ENCODE measurements around the gene TSPEAR.
"Not testable (repeated sequence)": the region's sequence is repeated elsewhere in the genome, so short reads cannot be mapped to it uniquely, and the experiment has no call there.

The TSPEAR gene

GRCh38 chr21:44483288-44484237 lies 227.8 kb downstream of the TSPEAR start:
- DNase-seq (ENCODE audit: insufficient read length, low spot score): no peak
- FAIRE-seq: no peak
- no peak for TF ChIP-seq POLR2A (IDR thresholded peaks at IDR 0.05; ENCODE audit: low read depth, low read length)
- TF ChIP-seq POLR2AphosphoS5 (IDR thresholded peaks at IDR 0.05; ENCODE audit: low read depth, low read length): no peak
- no peak for TF ChIP-seq TAF1 (IDR thresholded peaks at IDR 0.05; ENCODE audit: low read depth, low read length)
- no peak for TF ChIP-seq SPI1 (IDR thresholded peaks at IDR 0.05; ENCODE audit: low read depth, low read length)

DNA sequence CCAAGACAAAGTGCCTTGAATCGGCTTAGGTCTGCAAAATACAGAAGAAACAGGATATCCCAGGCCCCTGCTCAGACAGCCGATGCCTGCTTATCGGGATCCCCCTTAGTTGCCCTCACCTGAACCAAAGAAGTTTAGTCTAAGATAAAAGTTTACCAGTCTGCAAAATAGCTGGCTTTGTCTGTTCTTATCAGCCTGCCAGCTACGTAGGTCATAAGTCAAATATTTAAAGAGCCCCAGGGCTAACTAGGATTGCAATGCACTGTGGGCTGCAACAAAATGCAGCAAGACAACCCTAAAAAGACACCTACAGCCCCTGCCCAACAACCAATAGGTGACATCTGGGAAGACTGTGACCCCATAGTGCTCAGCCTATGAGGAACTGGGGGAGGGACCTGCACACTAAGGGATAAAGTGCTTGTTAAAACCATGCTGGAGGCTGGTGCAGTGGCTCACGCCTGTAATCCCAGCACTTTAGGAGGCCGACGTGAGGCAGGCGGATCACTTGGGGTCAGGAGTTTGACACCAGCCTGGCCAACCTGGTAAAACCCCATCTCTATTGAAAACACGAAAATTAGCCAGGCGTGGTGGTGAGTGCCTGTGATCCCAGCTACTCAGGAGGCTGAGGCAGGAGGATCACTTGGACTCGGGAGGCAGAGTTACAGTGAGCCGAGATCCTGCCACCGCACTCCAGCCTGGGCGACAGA lies 228.6 kb downstream of the TSPEAR start:
- no peak for DNase-seq (ENCODE audit: insufficient read length, low spot score)
- no peak for FAIRE-seq
- TF ChIP-seq PAX5 (IDR thresholded peaks at IDR 0.05; ENCODE audit: insufficient read depth, low read length, severe bottlenecking) (no peak), POU2F2 (IDR thresholded peaks at IDR 0.05; ENCODE audit: low read depth, low read length) (no peak), POLR2AphosphoS5 (IDR thresholded peaks at IDR 0.05; ENCODE audit: low read depth, low read length) (no peak)

- DNase-seq (ENCODE audit: insufficient read length, low spot score): no peak
- no peak for FAIRE-seq
- TF ChIP-seq TAF1 (IDR thresholded peaks at IDR 0.05; ENCODE audit: low read depth, low read length) (no peak), POU2F2 (IDR thresholded peaks at IDR 0.05; ENCODE audit: low read depth, low read length) (no peak), SPI1 (IDR thresholded peaks at IDR 0.05; ENCODE audit: low read depth, low read length) (no peak), POLR2AphosphoS5 (IDR thresholded peaks at IDR 0.05; ENCODE audit: low read depth, low read length) (no peak), PAX5 (IDR thresholded peaks at IDR 0.05; ENCODE audit: insufficient read depth, low read length, severe bottlenecking) (no peak), POLR2A (IDR thresholded peaks at IDR 0.05; ENCODE audit: low read depth, low read length) (no peak)
Measured at GRCh38 chr21:44480200-44481053, 230.9 kb downstream of the TSPEAR start.

DNA sequence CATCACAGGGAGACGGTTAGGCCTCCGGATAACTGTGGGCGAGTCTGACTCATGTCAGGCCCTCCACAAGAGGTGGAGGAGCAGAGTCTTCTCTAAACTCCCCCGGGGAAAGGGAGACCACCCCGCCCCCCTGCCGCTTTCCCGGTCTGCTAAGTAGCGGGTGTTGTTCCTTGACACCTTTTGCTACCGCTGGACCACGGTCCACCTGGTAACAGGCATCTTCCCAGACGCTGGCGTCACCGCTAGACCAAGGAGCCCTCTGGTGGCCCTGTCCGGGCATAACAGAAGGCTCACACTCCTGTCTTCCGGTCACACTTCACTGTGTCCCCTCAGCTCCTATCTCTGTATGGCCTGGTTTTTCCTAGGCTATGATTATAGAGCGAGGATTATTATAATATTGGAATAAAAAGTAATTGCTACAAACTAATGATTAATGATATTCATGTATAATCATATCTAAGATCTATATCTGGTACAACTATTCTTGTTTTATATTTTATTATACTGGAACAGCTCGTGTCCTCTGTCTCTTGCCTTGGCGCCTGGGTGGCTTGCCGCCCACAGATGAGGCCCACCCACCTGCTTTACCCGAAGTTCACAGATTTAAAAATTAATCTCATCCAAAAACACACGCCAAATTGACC lies 231.7 kb downstream of the TSPEAR start:
- not testable (repeated sequence) for FAIRE-seq; DNase-seq (ENCODE audit: insufficient read length, low spot score)

GRCh38 chr21:44478801-44479167 lies 232.6 kb downstream of the TSPEAR start:
- DNase-seq (ENCODE audit: insufficient read length, low spot score) (no peak), FAIRE-seq (no peak)
- TF ChIP-seq POLR2AphosphoS5 (IDR thresholded peaks at IDR 0.05; ENCODE audit: low read depth, low read length) (no peak), POU2F2 (IDR thresholded peaks at IDR 0.05; ENCODE audit: low read depth, low read length) (no peak), PAX5 (IDR thresholded peaks at IDR 0.05; ENCODE audit: insufficient read depth, low read length, severe bottlenecking) (no peak), TAF1 (IDR thresholded peaks at IDR 0.05; ENCODE audit: low read depth, low read length) (no peak), POLR2A (IDR thresholded peaks at IDR 0.05; ENCODE audit: low read depth, low read length) (no peak)

- FAIRE-seq: no peak
- no peak for DNase-seq (ENCODE audit: insufficient read length, low spot score)
- no peak for TF ChIP-seq TAF1 (IDR thresholded peaks at IDR 0.05; ENCODE audit: low read depth, low read length)
- TF ChIP-seq POLR2AphosphoS5 (IDR thresholded peaks at IDR 0.05; ENCODE audit: low read depth, low read length): no peak
- no peak for TF ChIP-seq SPI1 (IDR thresholded peaks at IDR 0.05; ENCODE audit: low read depth, low read length)
Measured at GRCh38 chr21:44478124-44478800, 233.1 kb downstream of the TSPEAR start.

- no peak for DNase-seq (ENCODE audit: insufficient read length, low spot score)
- TF ChIP-seq POLR2A (IDR thresholded peaks at IDR 0.05; ENCODE audit: low read depth, low read length): no peak
- no peak for TF ChIP-seq TAF1 (IDR thresholded peaks at IDR 0.05; ENCODE audit: low read depth, low read length)
- TF ChIP-seq POLR2AphosphoS5 (IDR thresholded peaks at IDR 0.05; ENCODE audit: low read depth, low read length): no peak
- TF ChIP-seq SPI1 (IDR thresholded peaks at IDR 0.05; ENCODE audit: low read depth, low read length): no peak
- TF ChIP-seq PAX5 (IDR thresholded peaks at IDR 0.05; ENCODE audit: insufficient read depth, low read length, severe bottlenecking): no peak
- TF ChIP-seq POU2F2 (IDR thresholded peaks at IDR 0.05; ENCODE audit: low read depth, low read length): no peak
- no peak for FAIRE-seq
Measured at GRCh38 chr21:44477712-44478111, 233.7 kb downstream of the TSPEAR start.

DNA sequence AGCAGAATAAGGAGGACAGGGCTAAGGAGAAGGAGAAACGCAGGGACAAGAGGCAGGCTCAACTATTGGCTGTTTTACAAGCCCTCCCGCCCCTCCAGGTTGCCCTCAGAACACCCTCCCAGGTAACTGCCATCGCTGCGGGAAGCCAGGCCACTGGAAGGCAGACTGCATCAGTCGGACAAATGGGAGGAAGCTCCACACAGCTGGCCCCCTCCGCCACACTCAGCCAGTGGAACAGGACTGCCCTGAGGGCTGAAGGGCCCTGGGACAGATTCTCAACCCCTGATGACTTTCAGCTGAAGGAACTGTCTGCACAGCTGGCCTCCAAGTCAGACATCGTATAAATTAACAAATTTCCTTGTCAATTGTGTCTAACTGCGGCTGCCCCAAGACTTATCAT lies 234.2 kb downstream of the TSPEAR start:
- FAIRE-seq (no peak), DNase-seq (ENCODE audit: insufficient read length, low spot score) (no peak)
- no peak for TF ChIP-seq PAX5 (IDR thresholded peaks at IDR 0.05; ENCODE audit: insufficient read depth, low read length, severe bottlenecking)
- TF ChIP-seq SPI1 (IDR thresholded peaks at IDR 0.05; ENCODE audit: low read depth, low read length): no peak
- TF ChIP-seq POLR2AphosphoS5 (IDR thresholded peaks at IDR 0.05; ENCODE audit: low read depth, low read length): no peak
- TF ChIP-seq POU2F2 (IDR thresholded peaks at IDR 0.05; ENCODE audit: low read depth, low read length): no peak
- no peak for TF ChIP-seq POLR2A (IDR thresholded peaks at IDR 0.05; ENCODE audit: low read depth, low read length)
- TF ChIP-seq TAF1 (IDR thresholded peaks at IDR 0.05; ENCODE audit: low read depth, low read length): no peak
